SK-N-SH (cell line): ENCODE data around the gene TOM1L2. TPM values are rescaled to one million over a fixed set of nuclear protein-coding genes. Genes with fewer than 3 reads are reported as not detected.

Experiments used
- CTCF ChIA-PET: fragments of 300-600, 350-600 bp; formaldehyde crosslinking; extraction: SDS; loops from one replicate; lab custom pipeline; 2021; lab: Yijun Ruan, JAX
- POLR2A ChIA-PET: fragments of 350-600 bp; sonication (Branson Sonifier 250); formaldehyde crosslinking; extraction: SDS; loops from one replicate; lab custom pipeline; 2020; ENCODE audit warnings: antibody characterized with exemption, inconsistent platforms; lab: Yijun Ruan, JAX
- DNase-seq: peaks from one replicate; pipeline ENCODE4 v3.0.0; 2012
- H2AFZ ChIP-seq: fragments of 200-600 bp; sonication (generic); 2 replicates; pipeline ENCODE4 v1.8.1; 2016; ENCODE audit warnings: antibody characterized with exemption, mild to moderate bottlenecking, low read depth
- H3F3A ChIP-seq: fragments of 200-600 bp; sonication (generic); replicated peaks from 2 replicates; pipeline ENCODE3; 2016; ENCODE audit warnings: antibody characterized with exemption, mild to moderate bottlenecking; ENCODE audit not compliant: insufficient read depth
- H3K27ac ChIP-seq, 2 experiments: fragments of 200-500 bp in 1 of 2; fragments of 200-600 bp in 1 of 2; sonication (Bioruptor generic) in 1 of 2; sonication (generic), shearing (Covaris generic) in 1 of 2; 2 replicates each; pipeline versions ENCODE4 v1.5.1 to v1.6.1; 2014 to 2016; ENCODE audit warnings: low read depth in 2 of 2, inconsistent platforms in 1 of 2, low read length in 1 of 2, mild to moderate bottlenecking in 1 of 2, mixed read lengths in 1 of 2
- H3K27me3 ChIP-seq: fragments of 200-600 bp; sonication (generic), shearing (Covaris generic); 2 replicates; pipeline ENCODE4 v1.6.1; 2016; ENCODE audit warnings: mixed run types; ENCODE audit not compliant: insufficient read depth
- H3K36me3 ChIP-seq, 2 experiments: fragments of 200-500 bp in 1 of 2; fragments of 200-600 bp in 1 of 2; sonication (Bioruptor generic) in 1 of 2; sonication (generic) in 1 of 2; replicated peaks in 1 of 2; 2 replicates each; pipeline versions ENCODE3 to v1.5.1; 2014 to 2016; ENCODE audit warnings: low read length in 1 of 2, mild to moderate bottlenecking in 1 of 2; ENCODE audit not compliant: insufficient read depth in 2 of 2, control insufficient read depth in 1 of 2
- H3K4me1 ChIP-seq, 2 experiments: fragments of 200-500 bp in 1 of 2; fragments of 200-600 bp in 1 of 2; sonication (Bioruptor generic) in 1 of 2; sonication (generic), shearing (Covaris generic) in 1 of 2; 2 replicates each; pipeline versions ENCODE4 v1.5.1 to v1.6.1; 2014 to 2016; ENCODE audit warnings: low read depth in 1 of 2, low read length in 1 of 2, mixed run types in 1 of 2; ENCODE audit not compliant: insufficient read depth in 2 of 2, control insufficient read depth in 1 of 2
- H3K4me2 ChIP-seq: fragments of 200-600 bp; sonication (generic), shearing (Covaris generic); 2 replicates; pipeline ENCODE4 v1.6.1; 2017; ENCODE audit warnings: mixed run types
- H3K4me3 ChIP-seq, 2 experiments: fragments of 200-500 bp in 1 of 2; fragments of 200-600 bp in 1 of 2; sonication (Bioruptor generic) in 1 of 2; sonication (generic), shearing (Covaris generic) in 1 of 2; 2 replicates each; pipeline versions ENCODE4 v1.5.1 to v1.8.1; 2014 to 2016; ENCODE audit warnings: low read depth in 2 of 2, inconsistent platforms in 1 of 2, low read length in 1 of 2, mild to moderate bottlenecking in 1 of 2, mixed read lengths in 1 of 2, moderate library complexity in 1 of 2
- H3K79me2 ChIP-seq: fragments of 200-600 bp; sonication (generic); 2 replicates; pipeline ENCODE4 v1.8.1; 2017; ENCODE audit warnings: mild to moderate bottlenecking; ENCODE audit not compliant: insufficient read depth
- H3K9ac ChIP-seq: fragments of 200-600 bp; sonication (generic); 2 replicates; pipeline ENCODE4 v1.6.1; 2017; ENCODE audit warnings: mixed run types
- H3K9me2 ChIP-seq: fragments of 200-600 bp; sonication (generic); 2 replicates; pipeline ENCODE4 v1.6.1; 2017; ENCODE audit warnings: mixed run types
- H3K9me3 ChIP-seq: fragments of 200-600 bp; sonication (generic); 2 replicates; pipeline ENCODE4 v1.6.1; 2017; ENCODE audit warnings: mixed run types, mild to moderate bottlenecking, moderate library complexity
- H4K20me1 ChIP-seq: fragments of 200-600 bp; sonication (generic); 2 replicates; pipeline ENCODE4 v1.6.1; 2017; ENCODE audit warnings: mild to moderate bottlenecking, mixed run types; ENCODE audit not compliant: insufficient read depth
- EP300 ChIP-seq, 2 experiments: IDR thresholded peaks; 2 replicates each; pipeline versions ENCODE4 v1.4.0 to v1.6.1; 2012; ENCODE audit warnings: borderline replicate concordance in 1 of 2, low read depth in 1 of 2, low read length in 1 of 2
- FOSL2 ChIP-seq: IDR thresholded peaks from 2 replicates; pipeline ENCODE4 v1.4.0; 2012; ENCODE audit warnings: low read depth, mild to moderate bottlenecking, moderate library complexity, borderline replicate concordance
- FOXJ3 ChIP-seq: sonication (generic); formaldehyde crosslinking; IDR thresholded peaks from 2 replicates; pipeline ENCODE4 v1.5.1; 2020; ENCODE audit warnings: mild to moderate bottlenecking, missing genetic modification reagents
- FOXM1 ChIP-seq: IDR thresholded peaks from 2 replicates; pipeline ENCODE4 v1.4.0; 2012; ENCODE audit warnings: low read depth, mild to moderate bottlenecking
- GATA2 ChIP-seq: sonication (generic); formaldehyde crosslinking; IDR thresholded peaks from 2 replicates; pipeline ENCODE4 v1.5.0; 2020; ENCODE audit warnings: mild to moderate bottlenecking, missing genetic modification reagents
- IRF3 ChIP-seq: fragments of 150-350 bp; IDR thresholded peaks from 2 replicates; pipeline ENCODE4 v1.6.1; 2016; ENCODE audit warnings: mild to moderate bottlenecking, low read depth, low read length
- JUND ChIP-seq: IDR thresholded peaks from 2 replicates; pipeline ENCODE4 v1.4.0; 2012
- NFIC ChIP-seq: IDR thresholded peaks from 2 replicates; pipeline ENCODE4 v1.4.0; 2012; ENCODE audit warnings: borderline replicate concordance
- POLR2AphosphoS5 ChIP-seq: IDR thresholded peaks from 2 replicates; pipeline ENCODE4 v1.6.1; 2012; ENCODE audit warnings: low read depth, low read length
- REST ChIP-seq: IDR thresholded peaks from 2 replicates; pipeline ENCODE4 v1.6.1; 2012; ENCODE audit warnings: mild to moderate bottlenecking, low read depth, low read length, moderate library complexity
- RFX5 ChIP-seq: IDR thresholded peaks from 2 replicates; pipeline ENCODE4 v1.6.1; 2012; ENCODE audit warnings: mild to moderate bottlenecking, improper control_type of control experiment, low read length
- SIN3A ChIP-seq: IDR thresholded peaks from 2 replicates; pipeline ENCODE4 v1.6.1; 2012; ENCODE audit warnings: low read depth, mild to moderate bottlenecking, low read length, moderate library complexity, borderline replicate concordance
- TEAD4 ChIP-seq: IDR thresholded peaks from 2 replicates; pipeline ENCODE4 v1.4.0; 2012; ENCODE audit warnings: mild to moderate bottlenecking, borderline replicate concordance; ENCODE audit not compliant: insufficient read depth
- ZBTB33 ChIP-seq: IDR thresholded peaks from 2 replicates; pipeline ENCODE4 v1.4.0; 2012; ENCODE audit warnings: low read depth, borderline replicate concordance
- WGBS: methylation state at CpG from one replicate; pipeline ENCODE4 v1.1.6; 2017; ENCODE audit warnings: low lambda C conversion rate; 5-methylcytosine and 5-hydroxymethylcytosine counted together
- polyA plus RNA-seq, 3 experiments: library from polyadenylated mRNA; depleted of rRNA; stranded (reverse); fragments of >200 nt; gene quantifications; 2 replicates each; pipeline ENCODE4 v1.2.3, GENCODE V29; 2012
- TF ChIP-seq, protein P1 (sequence below): fragments of 200-600 bp; sonication (generic); IDR thresholded peaks from 2 replicates; pipeline ENCODE4 v1.6.1; 2017; ENCODE audit warnings: antibody characterized with exemption, mild to moderate bottlenecking, moderate library complexity
- TF ChIP-seq, protein P2 (sequence below): IDR thresholded peaks from 2 replicates; pipeline ENCODE4 v1.4.0; 2012; ENCODE audit warnings: low read depth
- TF ChIP-seq, protein P3 (sequence below): IDR thresholded peaks from 2 replicates; pipeline ENCODE4; 2012

The TOM1L2 gene
- polyA plus RNA-seq, 1 of the 3 experiments (the other 2 are of a cell fraction) = 85.4 TPM

- Histone ChIP-seq H3K4me3 (no peak overlapping the region), H3K4me1 (peaks cover 11 to 34% of the 10 kb centered on the region in 2 experiments; a peak in 3 of 4 replicates), H3K9me3 (no peaks in the 10 kb centered on the region), H3K27me3 (no peaks in the 10 kb centered on the region), H3K27ac (no peak overlapping the region), H3K79me2 (no peaks in the 10 kb centered on the region), H3K9ac (no peak overlapping the region), H2AFZ (no peak overlapping the region), H3K36me3 (no peaks in the 10 kb centered on the region), H3K4me2 (no peak overlapping the region), H3F3A (peaks cover 5% of the 10 kb centered on the region), H3K9me2 (no peaks in the 10 kb centered on the region), H4K20me1 (no peaks in the 10 kb centered on the region)
- CTCF ChIA-PET = interaction anchor here (1.0 to 2.9 kb wide), 5 partner anchors 8 to 115 kb away, joined by 3 to 9 read pairs (median 4); no protein-coding TSS in a partner anchor
- 92% methylated on average over 3 of the region's 3 CpGs for WGBS
- POLR2A ChIA-PET = no interaction called here
- no peak for DNase-seq
- TF ChIP-seq FOXJ3 (no peak), ZBTB33 (no peak), POLR2AphosphoS5 (no peak), FOXM1 (no peak), IRF3 (no peak), EP300 (IDR thresholded peaks at IDR 0.05; ENCODE audit: borderline replicate concordance in 1 of 2, low read depth in 1 of 2, low read length in 1 of 2) (no peak), FOSL2 (no peak), GATA2 (CRISPR knock-in tag) (no peak), SIN3A (no peak), RFX5 (no peak), TEAD4 (no peak), JUND (no peak), REST (no peak), NFIC (no peak)
- TF ChIP-seq, protein P1, sequence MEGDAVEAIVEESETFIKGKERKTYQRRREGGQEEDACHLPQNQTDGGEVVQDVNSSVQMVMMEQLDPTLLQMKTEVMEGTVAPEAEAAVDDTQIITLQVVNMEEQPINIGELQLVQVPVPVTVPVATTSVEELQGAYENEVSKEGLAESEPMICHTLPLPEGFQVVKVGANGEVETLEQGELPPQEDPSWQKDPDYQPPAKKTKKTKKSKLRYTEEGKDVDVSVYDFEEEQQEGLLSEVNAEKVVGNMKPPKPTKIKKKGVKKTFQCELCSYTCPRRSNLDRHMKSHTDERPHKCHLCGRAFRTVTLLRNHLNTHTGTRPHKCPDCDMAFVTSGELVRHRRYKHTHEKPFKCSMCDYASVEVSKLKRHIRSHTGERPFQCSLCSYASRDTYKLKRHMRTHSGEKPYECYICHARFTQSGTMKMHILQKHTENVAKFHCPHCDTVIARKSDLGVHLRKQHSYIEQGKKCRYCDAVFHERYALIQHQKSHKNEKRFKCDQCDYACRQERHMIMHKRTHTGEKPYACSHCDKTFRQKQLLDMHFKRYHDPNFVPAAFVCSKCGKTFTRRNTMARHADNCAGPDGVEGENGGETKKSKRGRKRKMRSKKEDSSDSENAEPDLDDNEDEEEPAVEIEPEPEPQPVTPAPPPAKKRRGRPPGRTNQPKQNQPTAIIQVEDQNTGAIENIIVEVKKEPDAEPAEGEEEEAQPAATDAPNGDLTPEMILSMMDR = no peak
- TF ChIP-seq, protein P2, sequence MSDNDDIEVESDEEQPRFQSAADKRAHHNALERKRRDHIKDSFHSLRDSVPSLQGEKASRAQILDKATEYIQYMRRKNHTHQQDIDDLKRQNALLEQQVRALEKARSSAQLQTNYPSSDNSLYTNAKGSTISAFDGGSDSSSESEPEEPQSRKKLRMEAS = no peak
- TF ChIP-seq, protein P3, sequence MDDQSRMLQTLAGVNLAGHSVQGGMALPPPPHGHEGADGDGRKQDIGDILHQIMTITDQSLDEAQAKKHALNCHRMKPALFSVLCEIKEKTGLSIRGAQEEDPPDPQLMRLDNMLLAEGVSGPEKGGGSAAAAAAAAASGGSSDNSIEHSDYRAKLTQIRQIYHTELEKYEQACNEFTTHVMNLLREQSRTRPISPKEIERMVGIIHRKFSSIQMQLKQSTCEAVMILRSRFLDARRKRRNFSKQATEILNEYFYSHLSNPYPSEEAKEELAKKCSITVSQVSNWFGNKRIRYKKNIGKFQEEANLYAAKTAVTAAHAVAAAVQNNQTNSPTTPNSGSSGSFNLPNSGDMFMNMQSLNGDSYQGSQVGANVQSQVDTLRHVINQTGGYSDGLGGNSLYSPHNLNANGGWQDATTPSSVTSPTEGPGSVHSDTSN = no peak
Observed at GRCh38 chr17:18005496-18005895, 33.3 kb upstream of the TOM1L2 start.
